HG03432 (cell line): Measurements from ENCODE around the gene GH1.
"Not testable (repeated sequence)": the region's sequence is repeated elsewhere in the genome, so short reads cannot be mapped to it uniquely, and the experiment has no call there.

Source experiments
- ATAC-seq: cut with Tn5 transposase; IDR thresholded peaks from one replicate; pipeline ENCODE4 v1.9.1; 2021; ENCODE audit warnings: mild to moderate bottlenecking, moderate library complexity; ENCODE audit not compliant: unreplicated experiment

GH1 gene

GRCh38 chr17:63869491-63870291 lies 48.9 kb downstream of the GH1 start:
- ATAC-seq, result not testable (repeated sequence)
